PC-9 (cell line): ENCODE data around the gene ETAA1. TPM values are rescaled to one million over a fixed set of nuclear protein-coding genes. Genes with fewer than 3 reads are reported as not detected.
A peak's percentile ranks its signal among the peaks of the same experiment; 100 is the strongest.

Experiments
- BruUV-seq: library from RNA; stranded (reverse); fragments of 400-500 nt; replicated peaks from 2 replicates; lab custom pipeline; 2021; lab: Mats Ljungman, UMichigan
- CTCF ChIA-PET: fragments of 300-600 bp; sonication (Branson Sonifier 250); formaldehyde crosslinking; loops from one replicate; lab custom pipeline; 2022; ENCODE audit warnings: antibody characterized with exemption; lab: Charles Lee
- POLR2A ChIA-PET: fragments of 300-600 bp; sonication (Branson Sonifier 250); formaldehyde crosslinking; loops from one replicate; lab custom pipeline; 2022; ENCODE audit warnings: antibody characterized with exemption; ENCODE audit not compliant: unreplicated experiment; lab: Charles Lee
- DNase-seq, 2 experiments: peaks; one replicate each; pipeline versions ENCODE4 v3.0.0 to v3.0.0-alpha.2; 2015 to 2022; ENCODE audit warnings: mixed read lengths in 1 of 2
- H2AFZ ChIP-seq: fragments of 200-600 bp; sonication (generic); 2 replicates; pipeline ENCODE4 v1.8.1; 2017; ENCODE audit warnings: antibody characterized with exemption
- H3F3A ChIP-seq: fragments of 200-600 bp; sonication (generic); 2 replicates; pipeline ENCODE4 v1.8.1; 2017; ENCODE audit warnings: antibody characterized with exemption, mild to moderate bottlenecking, low read depth; ENCODE audit not compliant: insufficient read depth
- H3K27ac ChIP-seq: fragments of 200-600 bp; sonication (generic); 2 replicates; pipeline ENCODE4 v1.6.1; 2016; ENCODE audit warnings: mixed run types
- H3K27me3 ChIP-seq: fragments of 200-600 bp; sonication (generic); 2 replicates; pipeline ENCODE4 v1.6.1; 2016; ENCODE audit warnings: low read depth, mixed run types; ENCODE audit not compliant: insufficient read depth
- H3K36me3 ChIP-seq: fragments of 200-600 bp; sonication (generic); 2 replicates; pipeline ENCODE4 v1.6.1; 2016; ENCODE audit warnings: low read depth, mixed run types
- H3K4me1 ChIP-seq: fragments of 200-600 bp; sonication (generic); replicated peaks from 2 replicates; pipeline ENCODE4 v1.6.1; 2016; ENCODE audit warnings: mixed run types; ENCODE audit not compliant: insufficient read depth
- H3K4me2 ChIP-seq: fragments of 200-600 bp; sonication (generic); 2 replicates; pipeline ENCODE4 v1.6.1; 2017; ENCODE audit warnings: mixed run types
- H3K4me3 ChIP-seq: fragments of 200-600 bp; sonication (generic); 2 replicates; pipeline ENCODE4 v1.6.1; 2016; ENCODE audit warnings: mixed run types
- H3K79me2 ChIP-seq: fragments of 200-600 bp; sonication (generic); 2 replicates; pipeline ENCODE4 v1.6.1; 2017; ENCODE audit warnings: low read depth, mixed run types
- H3K9me2 ChIP-seq: fragments of 200-600 bp; sonication (generic); 2 replicates; pipeline ENCODE4 v1.8.1; 2017; ENCODE audit warnings: mild to moderate bottlenecking; ENCODE audit not compliant: insufficient read depth
- H3K9me3 ChIP-seq: fragments of 200-600 bp; sonication (generic); 2 replicates; pipeline ENCODE4 v1.8.1; 2016; ENCODE audit warnings: low read depth; ENCODE audit not compliant: insufficient read depth
- H4K20me1 ChIP-seq: fragments of 200-600 bp; sonication (generic); 2 replicates; pipeline ENCODE4 v1.8.1; 2017; ENCODE audit not compliant: insufficient read depth
- EZH2 ChIP-seq: fragments of 200-600 bp; sonication (generic); IDR thresholded peaks from 2 replicates; pipeline ENCODE4 v1.8.0; 2017; ENCODE audit warnings: antibody characterized with exemption, low read depth
- intact Hi-C: fragments of 100-400 bp; cut with micrococcal nuclease; formaldehyde crosslinking; loops from one replicate; pipeline ENCODE4 v1.10.0; 2022; ENCODE audit not compliant: unreplicated experiment
- total RNA-seq: library from RNA; stranded (reverse); gene quantifications from 2 replicates; pipeline ENCODE4 v1.2.3, GENCODE V29; 2021
- TF ChIP-seq, protein P1 (sequence below): fragments of 200-600 bp; sonication (generic); conservative IDR thresholded peaks from 2 replicates; pipeline ENCODE4 v1.6.1; 2017; ENCODE audit warnings: mixed run types, antibody characterized with exemption, mild to moderate bottlenecking, moderate library complexity

Gene ETAA1
- total RNA-seq, 1 experiment from 2014 or later, result 25.3 TPM

DNA sequence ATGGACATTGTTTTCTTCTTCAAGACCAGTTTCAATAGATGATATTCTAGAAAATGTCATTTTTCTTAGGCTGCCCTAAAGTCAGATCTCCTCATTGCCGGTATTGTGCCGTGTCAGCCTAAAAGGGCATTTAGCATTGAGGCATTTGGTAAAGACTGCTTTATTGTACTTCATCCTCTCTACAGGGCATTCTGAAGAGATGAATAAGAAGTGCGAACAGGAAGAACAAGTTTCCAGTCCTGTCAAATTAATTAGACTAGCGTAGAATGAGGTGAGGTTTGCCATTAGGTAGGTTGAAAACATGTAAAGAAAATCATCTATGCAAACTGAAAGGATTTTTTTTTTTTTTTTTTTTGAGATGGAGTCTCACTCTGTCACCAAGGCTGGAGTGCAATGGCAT, 60.6 kb downstream of the ETAA1 start:
- Histone ChIP-seq H3K9me3 (no peaks in the 10 kb centered on the region), H3K4me3 (no peak overlapping the region), H3K79me2 (no peaks in the 10 kb centered on the region), H3F3A (peaks cover 4% of the 10 kb centered on the region; the same call in 1 of the 2 replicates), H3K4me2 (no peak overlapping the region), H4K20me1 (no peaks in the 10 kb centered on the region), H3K27me3 (no peaks in the 10 kb centered on the region), H3K36me3 (no peaks in the 10 kb centered on the region), H3K9me2 (no peaks in the 10 kb centered on the region), H3K4me1 (peaks cover 39% of the 10 kb centered on the region), H3K27ac (no peak overlapping the region), H2AFZ (no peak overlapping the region)
- POLR2A ChIA-PET, result no interaction called here
- CTCF ChIA-PET, result no interaction called here
- TF ChIP-seq EZH2, result no peak
- TF ChIP-seq, protein P1, sequence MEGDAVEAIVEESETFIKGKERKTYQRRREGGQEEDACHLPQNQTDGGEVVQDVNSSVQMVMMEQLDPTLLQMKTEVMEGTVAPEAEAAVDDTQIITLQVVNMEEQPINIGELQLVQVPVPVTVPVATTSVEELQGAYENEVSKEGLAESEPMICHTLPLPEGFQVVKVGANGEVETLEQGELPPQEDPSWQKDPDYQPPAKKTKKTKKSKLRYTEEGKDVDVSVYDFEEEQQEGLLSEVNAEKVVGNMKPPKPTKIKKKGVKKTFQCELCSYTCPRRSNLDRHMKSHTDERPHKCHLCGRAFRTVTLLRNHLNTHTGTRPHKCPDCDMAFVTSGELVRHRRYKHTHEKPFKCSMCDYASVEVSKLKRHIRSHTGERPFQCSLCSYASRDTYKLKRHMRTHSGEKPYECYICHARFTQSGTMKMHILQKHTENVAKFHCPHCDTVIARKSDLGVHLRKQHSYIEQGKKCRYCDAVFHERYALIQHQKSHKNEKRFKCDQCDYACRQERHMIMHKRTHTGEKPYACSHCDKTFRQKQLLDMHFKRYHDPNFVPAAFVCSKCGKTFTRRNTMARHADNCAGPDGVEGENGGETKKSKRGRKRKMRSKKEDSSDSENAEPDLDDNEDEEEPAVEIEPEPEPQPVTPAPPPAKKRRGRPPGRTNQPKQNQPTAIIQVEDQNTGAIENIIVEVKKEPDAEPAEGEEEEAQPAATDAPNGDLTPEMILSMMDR, result no peak
- intact Hi-C loops, result no loop called here
- DNase-seq, result peak in 1 of 2 experiments; percentile 74
- BruUV-seq, result no TSS peak

DNA sequence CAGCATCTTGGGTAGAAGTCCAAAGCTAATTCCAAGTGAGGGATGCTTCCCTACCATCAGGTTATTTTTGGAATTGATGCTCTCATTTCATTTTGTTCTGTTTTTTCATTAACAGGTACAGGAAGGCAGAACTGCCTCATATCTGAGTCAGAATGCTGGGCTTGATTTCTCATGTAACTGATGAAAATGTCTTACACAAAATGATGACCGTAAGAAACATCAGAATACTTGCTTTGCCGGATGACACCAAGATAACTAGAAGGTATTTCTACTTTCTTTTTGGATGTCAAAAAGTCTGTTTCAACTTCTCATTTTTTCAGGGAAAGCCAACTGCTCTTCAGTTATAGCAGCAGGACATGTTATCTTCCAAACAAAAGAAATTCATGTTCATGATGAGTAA, 62.6 kb downstream of the ETAA1 start:
- Histone ChIP-seq H3K4me3 (no peak overlapping the region), H4K20me1 (no peaks in the 10 kb centered on the region), H3K9me2 (no peaks in the 10 kb centered on the region), H3K4me2 (no peak overlapping the region), H3K79me2 (no peaks in the 10 kb centered on the region), H3K27me3 (no peaks in the 10 kb centered on the region), H3K27ac (no peak overlapping the region), H2AFZ (no peak overlapping the region), H3K4me1 (peaks cover 48% of the 10 kb centered on the region), H3F3A (peaks cover 19% of the 10 kb centered on the region; the same call in 1 of the 2 replicates), H3K36me3 (no peaks in the 10 kb centered on the region), H3K9me3 (0 out of 2 replicates have a peak, but pooled peaks cover 2% of the 10 kb centered on the region)
- no peak for DNase-seq
- BruUV-seq, result no TSS peak
- no peak for TF ChIP-seq EZH2
- TF ChIP-seq, protein P1, result no peak
- intact Hi-C loops, result loop anchor here (10.0 kb wide), 1 partner anchor 965 kb away; no protein-coding TSS in a partner anchor
- ChIA-PET POLR2A (no interaction called here), CTCF (no interaction called here)
